Astrocyte (in vitro differentiated cells and primary cell): ENCODE measurements around the gene C14orf93. TPM values are rescaled to one million over a fixed set of nuclear protein-coding genes. Genes with fewer than 3 reads are reported as not detected.
A peak's percentile ranks its signal among the peaks of the same experiment; 100 is the strongest.

Source experiments
- DNase-seq: peaks from one replicate; pipeline ENCODE4 v3.0.0-alpha.2; 2010; ENCODE audit warnings: low read depth
- FAIRE-seq: peaks from 2 replicates; lab custom pipeline; 2011; peaks lifted over from hg19 to GRCh38; lab: Jason Lieb, UNC
- H2AFZ ChIP-seq: 2 replicates; pipeline ENCODE4 v1.6.0; 2012; ENCODE audit warnings: low read depth, low read length, inconsistent platforms
- H3K27ac ChIP-seq: 2 replicates; pipeline ENCODE4 v1.5.1; 2011; ENCODE audit warnings: low read depth, low read length, inconsistent platforms
- H3K27me3 ChIP-seq: 2 replicates; pipeline ENCODE4 v1.6.0; 2011; ENCODE audit warnings: low read length, inconsistent platforms; ENCODE audit not compliant: insufficient read depth
- H3K36me3 ChIP-seq: 2 replicates; pipeline ENCODE4 v1.5.1; 2011; ENCODE audit warnings: low read length, inconsistent platforms; ENCODE audit not compliant: insufficient read depth
- H3K4me1 ChIP-seq: 2 replicates; pipeline ENCODE4 v1.5.1; 2011; ENCODE audit warnings: low read length, inconsistent platforms; ENCODE audit not compliant: insufficient read depth
- H3K4me2 ChIP-seq: 2 replicates; pipeline ENCODE4 v1.6.0; 2012; ENCODE audit warnings: low read length, inconsistent platforms
- H3K4me3 ChIP-seq: 2 replicates; pipeline ENCODE4 v1.5.1; 2011; ENCODE audit warnings: low read depth, mild to moderate bottlenecking, low read length, inconsistent platforms; ENCODE audit not compliant: insufficient read depth
- H3K79me2 ChIP-seq: 2 replicates; pipeline ENCODE4 v1.6.0; 2012; ENCODE audit warnings: mild to moderate bottlenecking, low read length, inconsistent platforms; ENCODE audit not compliant: insufficient read depth
- H3K9ac ChIP-seq: 2 replicates; pipeline ENCODE4 v1.6.0; 2012; ENCODE audit warnings: mild to moderate bottlenecking, low read length, inconsistent platforms
- H3K9me3 ChIP-seq: 2 replicates; pipeline ENCODE4 v1.5.1; 2012; ENCODE audit warnings: low read depth, mild to moderate bottlenecking, low read length, inconsistent platforms; ENCODE audit not compliant: insufficient read depth
- H4K20me1 ChIP-seq: 2 replicates; pipeline ENCODE4 v1.6.0; 2012; ENCODE audit warnings: low read length, inconsistent platforms; ENCODE audit not compliant: insufficient read depth
- H3K27ac Mint-ChIP-seq: one replicate; pipeline ENCODE4 v1.8.0; 2021; ENCODE audit warnings: mild to moderate bottlenecking, mixed read lengths; ENCODE audit not compliant: unreplicated experiment
- H3K27me3 Mint-ChIP-seq: one replicate; pipeline ENCODE4 v1.8.0; 2021; ENCODE audit warnings: low read depth, mixed read lengths; ENCODE audit not compliant: unreplicated experiment
- H3K36me3 Mint-ChIP-seq: one replicate; pipeline ENCODE4 v1.8.0; 2021; ENCODE audit warnings: low read depth, mixed read lengths; ENCODE audit not compliant: unreplicated experiment
- H3K4me1 Mint-ChIP-seq: one replicate; pipeline ENCODE4 v1.8.0; 2021; ENCODE audit warnings: low read depth, mixed read lengths; ENCODE audit not compliant: unreplicated experiment
- H3K4me3 Mint-ChIP-seq: one replicate; pipeline ENCODE4 v1.8.0; 2021; ENCODE audit warnings: mild to moderate bottlenecking, moderate library complexity, mixed read lengths; ENCODE audit not compliant: unreplicated experiment
- H3K9me3 Mint-ChIP-seq: one replicate; pipeline ENCODE4 v1.8.0; 2021; ENCODE audit warnings: mild to moderate bottlenecking, mixed read lengths; ENCODE audit not compliant: unreplicated experiment
- EZH2 ChIP-seq: IDR thresholded peaks from 2 replicates; pipeline ENCODE4 v1.6.1; 2012; ENCODE audit warnings: mild to moderate bottlenecking, low read length, inconsistent platforms; ENCODE audit not compliant: insufficient read depth
- total RNA-seq: library from RNA; stranded (reverse); gene quantifications from 2 replicates; pipeline ENCODE4 v1.2.1, GENCODE V29; 2021
- TF ChIP-seq, protein P1 (sequence below): IDR thresholded peaks from 2 replicates; pipeline ENCODE4 v1.5.1; 2011; ENCODE audit warnings: low read depth, mild to moderate bottlenecking, inconsistent platforms, low read length, moderate library complexity; ENCODE audit not compliant: insufficient read depth

The C14orf93 gene
- total RNA-seq, 1 donor from 2014 or later, result 3.6 TPM

GRCh38 chr14:23040100-23040499 lies 30.2 kb upstream of the C14orf93 start:
- Mint-ChIP-seq H3K27me3 (peaks cover 11% of the 10 kb centered on the region), H3K4me3 (no peak overlapping the region), H3K27ac (no peak overlapping the region), H3K36me3 (peaks cover 2% of the 10 kb centered on the region), H3K4me1 (peaks cover 7% of the 10 kb centered on the region), H3K9me3 (no peaks in the 10 kb centered on the region)
- Histone ChIP-seq H3K27ac (no peak overlapping the region), H4K20me1 (no peaks in the 10 kb centered on the region), H3K79me2 (no peaks in the 10 kb centered on the region), H3K4me3 (no peak overlapping the region), H3K9ac (no peak overlapping the region), H3K27me3 (no peaks in the 10 kb centered on the region), H3K4me2 (no peak overlapping the region), H3K36me3 (no peaks in the 10 kb centered on the region), H3K9me3 (no peaks in the 10 kb centered on the region), H3K4me1 (peaks cover 7% of the 10 kb centered on the region), H2AFZ (no peak overlapping the region)
- FAIRE-seq (no peak), DNase-seq (no peak)
- no peak for TF ChIP-seq EZH2
- TF ChIP-seq, protein P1, sequence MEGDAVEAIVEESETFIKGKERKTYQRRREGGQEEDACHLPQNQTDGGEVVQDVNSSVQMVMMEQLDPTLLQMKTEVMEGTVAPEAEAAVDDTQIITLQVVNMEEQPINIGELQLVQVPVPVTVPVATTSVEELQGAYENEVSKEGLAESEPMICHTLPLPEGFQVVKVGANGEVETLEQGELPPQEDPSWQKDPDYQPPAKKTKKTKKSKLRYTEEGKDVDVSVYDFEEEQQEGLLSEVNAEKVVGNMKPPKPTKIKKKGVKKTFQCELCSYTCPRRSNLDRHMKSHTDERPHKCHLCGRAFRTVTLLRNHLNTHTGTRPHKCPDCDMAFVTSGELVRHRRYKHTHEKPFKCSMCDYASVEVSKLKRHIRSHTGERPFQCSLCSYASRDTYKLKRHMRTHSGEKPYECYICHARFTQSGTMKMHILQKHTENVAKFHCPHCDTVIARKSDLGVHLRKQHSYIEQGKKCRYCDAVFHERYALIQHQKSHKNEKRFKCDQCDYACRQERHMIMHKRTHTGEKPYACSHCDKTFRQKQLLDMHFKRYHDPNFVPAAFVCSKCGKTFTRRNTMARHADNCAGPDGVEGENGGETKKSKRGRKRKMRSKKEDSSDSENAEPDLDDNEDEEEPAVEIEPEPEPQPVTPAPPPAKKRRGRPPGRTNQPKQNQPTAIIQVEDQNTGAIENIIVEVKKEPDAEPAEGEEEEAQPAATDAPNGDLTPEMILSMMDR, result no peak

GRCh38 chr14:23035303-23036144 lies 25.6 kb upstream of the C14orf93 start:
- H3K36me3 ChIP-seq, result peaks cover 16% of the 10 kb centered on the region
- H3K79me2 ChIP-seq, result peaks cover 37% of the 10 kb centered on the region
- no peaks in the 10 kb centered on the region for H3K27me3 ChIP-seq
- H4K20me1 ChIP-seq, result peaks cover 11% of the 10 kb centered on the region
- peak overlapping the region; percentile 94 for H3K4me2 ChIP-seq
- DNase-seq (no peak), FAIRE-seq (no peak)
- Mint-ChIP-seq H3K4me3 (peak overlapping the region; percentile 94), H3K9me3 (no peaks in the 10 kb centered on the region), H3K27ac (peak overlapping the region; percentile 98), H3K27me3 (no peaks in the 10 kb centered on the region), H3K4me1 (peaks cover 15% of the 10 kb centered on the region), H3K36me3 (peaks cover 17% of the 10 kb centered on the region)
- no peaks in the 10 kb centered on the region for H3K9me3 ChIP-seq
- H2AFZ ChIP-seq, result peak overlapping the region; percentile 97
- peak overlapping the region; percentile 98 for H3K27ac ChIP-seq
- peak overlapping the region; percentile 99 for H3K4me3 ChIP-seq
- H3K9ac ChIP-seq, result peak overlapping the region; percentile 98
- TF ChIP-seq, protein P1, result no peak
- TF ChIP-seq EZH2, result no peak
- peaks cover 8% of the 10 kb centered on the region for H3K4me1 ChIP-seq
